HG03175 (cell line): ENCODE data around the gene BCAS4.
"Not testable (repeated sequence)": the region's sequence is repeated elsewhere in the genome, so short reads cannot be mapped to it uniquely, and the experiment has no call there.

Experiments
- ATAC-seq: cut with Tn5 transposase; IDR thresholded peaks from one replicate; pipeline ENCODE4 v1.9.1; 2021; ENCODE audit warnings: mild to moderate bottlenecking, moderate library complexity; ENCODE audit not compliant: unreplicated experiment

BCAS4 gene

DNA sequence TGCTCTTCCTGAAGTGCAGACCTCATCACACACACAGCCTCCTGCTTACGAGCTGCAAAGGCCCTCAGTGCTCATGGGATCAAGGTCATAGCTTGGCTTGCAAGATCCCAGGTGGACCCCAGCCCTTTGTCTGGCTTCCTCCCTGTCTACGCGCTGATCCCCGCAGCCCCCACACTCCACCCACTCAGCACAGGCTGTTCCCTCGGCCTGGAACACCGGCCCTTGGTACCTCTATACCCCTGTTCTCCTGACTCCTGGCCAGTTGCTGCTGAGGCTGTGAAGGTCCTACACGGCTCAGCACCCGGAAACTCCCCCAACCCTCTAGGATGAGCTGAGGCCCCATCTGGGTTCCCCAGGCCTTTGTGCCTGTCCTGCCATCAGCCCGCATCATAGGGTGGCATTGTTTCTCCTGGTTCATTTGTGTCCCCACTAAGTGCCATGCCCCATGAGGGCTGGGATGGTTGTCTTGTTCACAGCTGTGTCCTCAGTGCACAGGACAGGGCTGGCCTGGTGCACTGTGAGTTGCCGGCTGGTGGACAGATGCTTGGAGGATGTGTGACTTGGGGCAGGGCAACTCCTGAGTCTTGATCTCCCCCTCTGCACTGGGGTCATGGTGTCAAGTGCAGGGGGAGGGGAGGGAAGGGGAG, 79.4 kb downstream of the BCAS4 start:
- ATAC-seq: no peak

- no peak for ATAC-seq
Measured at GRCh38 chr20:50874758-50875665, 80.2 kb downstream of the BCAS4 start.

DNA sequence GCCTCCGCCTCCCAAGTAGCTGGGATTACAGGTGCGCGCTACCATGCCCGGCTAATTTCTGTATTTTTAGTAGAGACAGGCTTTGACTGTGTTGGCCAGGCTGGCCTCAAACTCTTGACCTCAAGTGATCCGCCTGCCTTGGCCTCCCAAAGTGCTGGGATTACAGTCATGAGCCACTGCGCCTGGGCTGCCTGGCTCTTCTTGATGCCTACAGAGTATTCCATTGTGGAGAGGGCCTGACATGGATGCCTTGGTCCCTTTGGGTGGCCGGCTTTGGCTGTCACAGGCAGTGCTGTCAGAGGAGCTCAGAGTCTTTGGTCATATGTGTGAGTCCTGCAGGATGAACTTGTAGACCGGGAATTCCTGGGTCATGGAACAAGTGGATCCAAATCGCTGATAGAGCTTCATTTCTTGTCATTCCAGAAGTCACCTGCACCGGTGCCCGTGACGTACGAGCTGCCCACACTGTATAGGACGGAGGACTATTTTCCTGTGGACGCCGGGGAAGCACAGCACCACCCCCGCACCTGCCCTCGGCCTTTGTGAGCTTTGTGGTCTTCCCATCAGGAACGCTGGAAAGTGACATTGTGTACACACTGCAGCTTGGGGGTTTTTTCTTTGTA, 81.3 kb downstream of the BCAS4 start:
- no peak for ATAC-seq

DNA sequence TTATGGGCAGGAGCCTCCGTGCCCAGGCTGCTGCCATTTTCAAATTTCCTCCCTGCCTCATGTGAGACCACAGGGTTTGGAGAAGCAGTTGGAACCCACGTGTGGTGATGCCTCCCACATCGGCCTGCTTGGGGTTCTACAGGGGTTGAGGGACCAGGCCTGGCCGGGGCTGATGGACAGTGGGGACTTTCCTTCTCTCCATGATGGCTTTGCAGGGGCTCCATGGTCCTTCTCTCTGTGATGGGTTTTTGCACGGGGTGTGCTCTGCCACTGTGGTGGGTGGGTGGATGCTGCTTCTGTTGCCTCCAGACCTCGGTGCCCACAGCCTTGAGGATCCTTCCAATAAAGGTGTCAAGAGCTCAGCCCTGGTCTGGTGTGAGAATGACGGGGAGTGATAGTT, 82.0 kb downstream of the BCAS4 start:
- no peak for ATAC-seq

GRCh38 chr20:50877232-50877743, 82.4 kb downstream of the BCAS4 start:
- ATAC-seq: no peak

GRCh38 chr20:50879649-50880550, 85.0 kb downstream of the BCAS4 start:
- ATAC-seq: no peak

DNA sequence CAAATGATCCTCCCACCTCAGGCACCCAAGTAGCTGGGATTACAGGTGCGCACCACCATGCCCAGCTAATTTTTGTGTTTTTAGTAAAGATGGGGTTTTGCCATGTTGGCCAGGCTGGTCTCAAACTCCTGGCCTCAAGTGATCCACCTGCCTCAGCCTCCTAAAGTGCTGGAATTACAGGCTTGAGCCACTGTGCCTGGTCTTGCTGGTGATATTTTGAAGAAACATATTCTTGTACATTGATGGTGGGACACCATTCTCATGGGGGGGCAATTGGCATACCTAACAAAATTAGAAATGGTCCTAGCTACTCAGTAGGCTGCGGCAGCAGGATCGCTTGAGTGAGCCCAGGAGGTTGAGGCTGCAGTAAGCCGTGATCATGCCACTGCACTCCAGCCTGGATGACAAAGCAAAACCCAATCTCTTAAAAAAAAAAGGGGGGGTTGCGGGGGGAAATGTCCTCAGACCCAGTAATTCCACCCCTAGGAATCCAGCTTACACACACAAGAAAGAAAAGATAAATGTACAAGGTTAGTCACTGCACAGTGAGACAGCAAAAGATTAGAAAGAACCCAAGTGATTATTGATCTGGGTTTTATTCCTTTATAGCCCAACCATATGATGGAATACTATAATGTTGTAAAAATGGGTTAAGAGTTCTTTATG, 87.0 kb downstream of the BCAS4 start:
- ATAC-seq: not testable (repeated sequence)

- ATAC-seq: no peak
Measured at GRCh38 chr20:50883856-50884255, 89.0 kb downstream of the BCAS4 start.

GRCh38 chr20:50885068-50885467, 90.2 kb downstream of the BCAS4 start:
- no peak for ATAC-seq

DNA sequence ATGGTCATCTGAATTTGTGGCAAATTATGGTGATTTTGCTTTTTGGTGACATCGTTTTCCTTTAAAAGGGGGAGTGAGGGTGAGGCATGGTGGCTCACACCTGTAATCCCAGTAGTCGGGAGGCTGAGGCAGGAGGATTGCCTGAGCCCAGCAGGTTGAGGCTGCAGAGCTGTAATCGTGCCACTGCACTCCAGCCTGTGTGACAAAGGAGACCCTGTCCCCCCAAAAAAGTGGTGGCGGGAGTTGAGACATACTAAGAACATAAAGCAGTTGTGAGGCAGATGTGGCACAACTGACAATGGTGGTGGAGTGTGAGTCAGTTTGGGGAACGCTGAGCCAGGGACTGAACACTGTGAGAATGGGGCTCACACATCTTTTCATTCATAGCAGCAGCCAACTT, 90.9 kb downstream of the BCAS4 start:
- ATAC-seq: no peak

GRCh38 chr20:50886184-50886790, 91.4 kb downstream of the BCAS4 start:
- ATAC-seq: no peak

GRCh38 chr20:50887576-50887975, 92.7 kb downstream of the BCAS4 start:
- no peak for ATAC-seq

DNA sequence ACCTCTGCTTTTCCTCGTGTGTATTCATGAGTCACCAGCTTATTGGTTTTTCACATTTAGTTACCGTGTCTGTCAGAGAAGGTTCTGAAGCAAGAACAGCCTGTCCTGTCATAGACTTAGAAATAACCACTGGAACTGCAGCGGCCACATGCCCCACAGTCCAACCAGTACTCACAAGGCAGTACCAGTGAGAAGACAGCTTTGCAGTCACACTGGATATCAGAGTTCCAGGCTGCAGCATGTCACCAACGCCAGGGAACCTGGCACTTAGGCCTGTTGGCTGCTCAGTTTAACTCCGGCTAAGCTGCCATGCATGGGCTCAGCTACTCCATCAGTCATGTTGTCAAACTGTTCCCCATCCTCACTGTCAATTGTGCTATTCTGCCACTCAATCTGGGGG, 96.3 kb downstream of the BCAS4 start:
- no peak for ATAC-seq

DNA sequence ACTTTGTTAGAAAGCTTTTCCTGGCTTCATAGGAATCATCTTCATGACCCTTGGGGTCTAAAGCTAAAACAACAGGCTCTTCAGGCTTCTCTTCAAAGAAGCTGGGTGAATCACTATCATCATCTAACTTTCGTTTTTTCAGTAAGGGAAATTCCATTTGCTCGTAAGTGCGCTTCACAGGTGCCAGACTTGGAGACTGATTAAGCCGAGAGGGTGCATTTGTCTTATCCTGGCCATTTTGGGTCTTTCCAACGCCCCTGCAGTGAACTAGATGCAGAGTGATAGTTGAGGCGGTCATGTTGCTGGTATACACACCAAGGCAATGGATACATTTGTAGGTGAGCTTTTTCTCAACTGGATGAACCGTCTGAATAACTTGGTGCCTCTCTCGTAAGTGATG, 97.5 kb downstream of the BCAS4 start:
- ATAC-seq: no peak

DNA sequence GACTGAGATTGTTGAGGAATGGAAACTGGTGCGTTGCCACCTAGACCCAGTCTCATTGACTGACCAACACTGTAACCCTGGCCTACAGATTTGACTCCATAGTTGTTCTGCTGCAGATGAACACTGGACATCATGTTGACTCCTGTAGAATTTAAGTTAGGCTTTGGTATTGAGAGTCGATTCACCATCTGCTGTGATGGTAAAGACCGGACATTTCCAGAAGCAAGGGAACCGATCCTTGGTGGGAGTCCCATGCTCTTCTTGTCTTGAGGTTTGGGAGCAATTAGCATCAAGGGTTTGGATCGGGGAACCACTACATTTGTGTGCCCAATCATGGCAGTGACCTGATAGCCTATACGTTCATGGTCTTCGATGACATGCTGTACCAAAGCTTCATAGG, 98.8 kb downstream of the BCAS4 start:
- ATAC-seq: no peak

DNA sequence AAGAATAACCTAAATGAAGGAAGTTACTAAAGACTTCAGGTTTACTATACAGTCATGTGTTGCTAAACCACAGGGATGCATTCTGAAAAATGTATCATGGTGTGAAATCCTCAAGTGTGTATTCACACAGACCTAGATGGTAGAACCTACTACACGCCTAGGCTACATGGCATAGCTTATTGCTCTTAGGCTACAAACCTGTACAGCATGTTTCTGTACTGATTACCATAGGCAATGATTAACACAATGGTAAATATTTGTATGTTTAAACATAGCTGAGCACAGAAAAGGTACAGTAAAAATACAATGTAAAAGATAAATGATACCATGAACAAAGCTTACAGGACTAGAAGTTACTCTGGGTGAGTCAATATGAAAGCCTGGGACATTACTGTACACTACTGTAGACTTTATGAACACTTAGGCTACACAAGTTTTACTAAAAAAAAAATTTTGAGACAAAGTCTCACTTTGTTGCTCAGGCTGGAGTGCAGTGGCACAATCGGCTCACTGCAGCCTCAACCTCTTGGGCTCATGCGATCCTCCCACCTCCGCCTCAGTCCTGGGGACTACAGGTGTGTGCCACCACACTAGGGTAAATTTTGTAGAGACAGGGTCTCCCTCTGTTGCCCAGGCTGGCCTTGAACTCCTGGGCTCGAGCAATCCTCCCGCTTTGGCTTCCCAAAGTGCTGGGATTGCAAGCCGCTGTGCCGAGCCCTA, 100.4 kb downstream of the BCAS4 start:
- ATAC-seq: no peak

DNA sequence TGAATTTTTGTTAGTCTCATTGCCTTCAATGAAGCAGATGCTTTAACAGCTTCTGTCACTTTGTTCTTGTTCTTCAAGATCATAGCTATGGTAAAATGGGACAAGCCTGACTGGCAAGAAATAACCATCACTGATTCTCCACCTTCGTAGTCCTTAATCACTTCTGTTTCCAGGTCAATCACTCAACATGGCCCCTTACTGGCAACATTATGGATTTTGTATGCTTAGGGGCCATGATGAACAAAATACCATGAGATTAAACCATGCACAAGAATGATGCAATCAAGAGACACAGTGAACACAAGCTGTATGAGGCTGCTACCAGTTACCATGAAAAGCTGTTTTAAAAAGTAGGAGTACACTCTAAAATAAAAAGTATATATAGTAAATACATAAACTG, 103.6 kb downstream of the BCAS4 start:
- ATAC-seq: no peak

DNA sequence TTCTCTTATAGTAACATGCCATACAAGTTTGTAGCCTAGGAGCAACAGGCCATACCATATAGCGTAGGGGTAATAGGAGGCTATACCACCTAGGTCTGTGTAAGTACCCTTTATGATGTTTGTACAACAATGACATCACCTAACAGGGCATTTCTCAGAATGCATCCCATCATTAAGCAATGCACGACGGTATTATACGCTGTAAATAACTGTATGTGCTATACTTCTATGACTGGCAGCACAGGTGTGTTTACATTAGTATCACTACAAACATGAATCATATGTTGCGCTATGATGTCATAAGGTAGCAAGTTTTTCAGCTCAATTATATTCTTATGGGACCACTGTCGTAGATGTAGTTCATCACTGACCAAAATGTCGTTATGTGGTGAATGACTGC, 105.4 kb downstream of the BCAS4 start:
- no peak for ATAC-seq

DNA sequence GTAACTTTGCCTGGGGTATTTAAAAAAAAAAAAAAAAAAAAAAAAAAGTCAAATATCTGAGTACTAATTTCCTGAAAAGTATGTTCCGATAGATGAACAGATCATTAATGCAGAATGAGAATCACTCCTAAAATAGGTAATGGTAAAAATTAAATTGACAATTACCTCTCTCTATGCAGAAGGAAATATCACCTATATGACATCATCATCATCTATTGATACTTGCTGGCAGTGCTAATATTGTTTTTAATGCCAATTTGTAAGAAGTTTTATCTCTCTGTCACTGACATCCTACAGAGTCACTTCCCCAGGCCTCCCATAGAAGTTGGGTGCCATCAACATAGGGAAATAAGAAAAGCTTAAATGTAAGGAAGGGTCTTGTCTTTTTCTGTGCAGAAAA, 106.4 kb downstream of the BCAS4 start:
- no peak for ATAC-seq
